T-helper 2 cell treated with Interferon-gamma antibody and Interleukin-4, amounts not matched to agents 100 ng/mL and 5 ng/mL, for 36 hours (primary cell): Measurements from ENCODE around the gene CDK14. TPM values are rescaled to one million over a fixed set of nuclear protein-coding genes. Genes with fewer than 3 reads are reported as not detected.
"Not testable (repeated sequence)": the region's sequence is repeated elsewhere in the genome, so short reads cannot be mapped to it uniquely, and the experiment has no call there.

Experiments used
- intact Hi-C: fragments of 100-400 bp; cut with micrococcal nuclease; formaldehyde crosslinking; loops from one replicate; pipeline ENCODE4 v1.15.1; 2023
- total RNA-seq: library from RNA; stranded (reverse); gene quantifications from 2 replicates; pipeline ENCODE4 v1.2.3, GENCODE V29; 2022

Gene CDK14
- total RNA-seq, 1 donor from 2014 or later: 0.09 TPM

GRCh38 chr7:90751595-90751994 lies 155.5 kb downstream of the CDK14 start:
- intact Hi-C loops: no loop called here

- intact Hi-C loops: no loop called here
Measured at GRCh38 chr7:90752051-90752450, 155.9 kb downstream of the CDK14 start.

GRCh38 chr7:90755041-90755440 lies 158.9 kb downstream of the CDK14 start:
- intact Hi-C loops: no loop called here

GRCh38 chr7:90756366-90756765 lies 160.2 kb downstream of the CDK14 start:
- intact Hi-C loops: no loop called here

- intact Hi-C loops: not testable (repeated sequence)
Measured at GRCh38 chr7:90757565-90757950, 161.4 kb downstream of the CDK14 start.

GRCh38 chr7:90758933-90759562 lies 162.9 kb downstream of the CDK14 start:
- intact Hi-C loops: no loop called here

GRCh38 chr7:90759710-90760109 lies 163.6 kb downstream of the CDK14 start:
- intact Hi-C loops: no loop called here

GRCh38 chr7:90760892-90761291 lies 164.8 kb downstream of the CDK14 start:
- intact Hi-C loops: no loop called here

- intact Hi-C loops: no loop called here
Measured at GRCh38 chr7:90761584-90761983, 165.5 kb downstream of the CDK14 start.

- intact Hi-C loops: no loop called here
Measured at GRCh38 chr7:90763108-90763507, 167.0 kb downstream of the CDK14 start.

GRCh38 chr7:90764848-90765570 lies 168.9 kb downstream of the CDK14 start:
- intact Hi-C loops: no loop called here

- intact Hi-C loops: no loop called here
Measured at GRCh38 chr7:90766814-90767564, 170.9 kb downstream of the CDK14 start.

GRCh38 chr7:90768301-90768700 lies 172.2 kb downstream of the CDK14 start:
- intact Hi-C loops: no loop called here

GRCh38 chr7:90769036-90769435 lies 172.9 kb downstream of the CDK14 start:
- intact Hi-C loops: no loop called here

- intact Hi-C loops: not testable (repeated sequence)
Measured at GRCh38 chr7:90769566-90769965, 173.4 kb downstream of the CDK14 start.

- intact Hi-C loops: no loop called here
Measured at GRCh38 chr7:90771281-90771680, 175.2 kb downstream of the CDK14 start.

- intact Hi-C loops: no loop called here
Measured at GRCh38 chr7:90772410-90772809, 176.3 kb downstream of the CDK14 start.

- intact Hi-C loops: no loop called here
Measured at GRCh38 chr7:90773269-90773668, 177.1 kb downstream of the CDK14 start.

- intact Hi-C loops: no loop called here
Measured at GRCh38 chr7:90774706-90775105, 178.6 kb downstream of the CDK14 start.

GRCh38 chr7:90775383-90775965 lies 179.4 kb downstream of the CDK14 start:
- intact Hi-C loops: no loop called here

- intact Hi-C loops: no loop called here
Measured at GRCh38 chr7:90777041-90777440, 180.9 kb downstream of the CDK14 start.

GRCh38 chr7:90777465-90777864 lies 181.3 kb downstream of the CDK14 start:
- intact Hi-C loops: no loop called here
